Glomerular visceral epithelial cell (primary cell): ENCODE measurements around the gene NMNAT2.
"Not testable (repeated sequence)": the region's sequence is repeated elsewhere in the genome, so short reads cannot be mapped to it uniquely, and the experiment has no call there.

Experiments
- DNase-seq: peaks from one replicate; pipeline ENCODE4 v3.0.0-alpha.2; 2016; ENCODE audit errors: extremely low spot score

The NMNAT2 gene

DNA sequence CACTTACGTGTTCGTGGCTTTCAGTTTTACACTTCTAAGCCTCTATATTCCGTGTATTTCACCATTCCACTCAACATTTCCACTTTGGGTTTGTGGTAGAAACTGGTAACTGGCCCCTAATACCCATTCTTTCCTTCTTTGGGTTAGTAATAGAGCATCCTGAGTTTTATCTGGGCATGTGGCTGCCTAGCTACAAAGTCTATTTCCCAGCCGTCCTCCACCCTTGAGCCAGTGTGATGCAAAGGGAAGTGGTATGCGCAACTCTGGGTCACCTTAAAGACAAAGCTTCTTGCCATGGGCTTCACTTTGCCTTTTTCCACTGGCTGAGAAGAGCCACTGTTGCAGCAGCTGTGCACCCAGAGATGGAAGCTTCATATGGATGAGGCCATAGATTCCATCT, 158.3 kb downstream of the NMNAT2 start:
- DNase-seq = no peak

DNA sequence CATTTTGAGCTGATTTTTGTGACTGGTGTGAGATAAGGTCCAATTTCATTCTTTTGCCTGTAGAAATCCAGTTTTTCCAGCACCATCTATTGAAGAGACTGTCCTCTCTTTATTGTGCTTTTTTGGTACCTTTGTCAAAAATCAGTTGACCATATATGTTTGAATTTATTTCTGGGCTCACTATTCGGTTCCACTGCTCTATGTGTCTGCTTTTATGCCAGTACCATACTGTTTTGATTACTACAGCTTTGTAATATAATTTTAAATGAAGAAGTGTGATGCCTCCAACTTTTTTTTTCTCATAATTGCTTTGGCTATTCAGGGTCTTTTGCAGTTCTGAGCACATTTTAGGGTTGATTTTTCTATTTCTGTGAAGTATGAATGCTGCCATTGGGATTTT, 163.1 kb downstream of the NMNAT2 start:
- no peak for DNase-seq

DNA sequence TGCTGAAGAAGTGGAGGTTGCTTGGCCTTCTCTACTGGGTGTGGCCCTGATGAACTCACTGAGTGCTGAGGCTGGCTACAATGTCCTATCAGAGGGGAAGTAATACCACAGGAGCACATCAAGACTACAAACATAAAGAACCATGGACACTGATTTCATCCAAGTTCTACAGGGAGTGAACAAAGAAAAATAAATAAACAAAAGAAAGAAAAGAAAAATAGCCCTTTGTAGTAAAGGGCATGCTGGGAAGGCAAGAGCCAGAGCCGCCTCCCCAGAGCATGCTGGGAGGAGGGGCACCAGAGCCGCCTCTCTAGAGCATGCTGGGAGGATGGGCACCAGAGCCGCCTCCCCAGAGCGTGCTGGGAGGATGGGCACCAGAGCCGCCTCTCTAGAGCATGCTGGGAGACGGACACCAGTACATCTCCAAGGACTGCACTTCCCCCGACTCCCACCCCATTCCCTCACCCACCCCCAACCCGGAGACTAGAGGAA, 166.2 kb downstream of the NMNAT2 start:
- no peak for DNase-seq

DNA sequence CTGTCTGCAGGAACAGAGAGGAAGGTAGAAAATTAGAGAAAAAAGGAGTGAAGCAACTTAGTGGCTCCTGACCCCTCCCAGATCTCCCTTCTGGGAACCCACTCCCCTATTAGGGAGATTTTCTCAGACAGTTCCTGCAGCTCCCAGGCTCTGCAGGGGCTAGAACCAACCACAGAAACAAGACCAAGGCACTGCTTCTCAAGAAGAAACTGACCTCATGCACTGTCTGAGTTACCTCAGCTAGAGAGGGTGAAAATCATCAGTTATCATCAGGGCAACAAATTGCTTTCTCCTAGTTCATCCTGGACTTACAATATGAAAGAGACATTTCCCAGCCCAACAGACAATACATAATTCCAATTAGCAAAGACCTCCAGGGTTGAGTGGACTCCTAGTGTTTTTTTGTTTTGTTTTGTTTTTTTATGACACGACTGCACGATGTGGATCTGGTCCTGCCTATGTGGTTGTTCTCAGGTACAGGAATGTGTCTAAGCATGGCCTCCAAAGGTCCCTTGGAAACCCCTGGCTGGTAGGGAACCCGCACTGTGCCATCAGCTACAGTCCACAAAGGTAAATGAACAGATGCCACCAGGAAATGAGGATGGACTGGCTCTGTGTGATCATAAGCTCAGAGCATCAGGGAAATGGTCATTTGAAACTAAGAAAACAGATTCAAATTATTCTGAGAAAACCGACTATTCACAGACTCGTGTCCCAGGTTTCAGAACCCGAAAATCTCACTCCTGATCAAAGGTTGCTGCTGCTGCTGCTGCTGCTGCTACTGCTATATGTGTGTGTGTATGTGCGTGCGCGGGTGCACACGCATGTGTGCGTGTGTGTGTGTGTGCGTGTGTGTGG, 166.8 kb downstream of the NMNAT2 start:
- DNase-seq = no peak

DNA sequence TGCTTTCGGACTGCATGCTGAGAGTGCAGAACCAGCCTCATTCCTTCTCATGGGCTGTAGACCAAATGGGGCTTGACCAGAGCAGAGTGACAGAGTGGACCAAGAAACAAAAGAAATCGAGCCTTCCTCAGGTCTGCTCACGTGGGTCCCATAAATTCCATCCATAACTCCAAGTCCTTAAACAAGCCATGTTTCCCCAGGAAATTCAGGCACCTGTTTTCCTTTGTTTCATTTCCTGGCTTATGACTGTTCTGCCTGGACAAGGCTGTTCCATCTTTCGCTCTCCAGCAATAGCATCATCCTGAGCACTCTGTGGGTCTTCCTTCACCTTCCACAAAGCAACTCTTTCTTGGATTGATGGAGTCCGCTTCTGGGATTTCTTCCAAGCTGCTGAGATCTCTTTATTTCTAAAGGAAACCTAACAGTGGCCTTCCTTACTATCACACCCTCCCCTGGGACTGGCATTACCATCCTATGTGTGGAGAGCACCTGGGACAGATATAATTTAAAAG, 168.2 kb downstream of the NMNAT2 start:
- DNase-seq = no peak

DNA sequence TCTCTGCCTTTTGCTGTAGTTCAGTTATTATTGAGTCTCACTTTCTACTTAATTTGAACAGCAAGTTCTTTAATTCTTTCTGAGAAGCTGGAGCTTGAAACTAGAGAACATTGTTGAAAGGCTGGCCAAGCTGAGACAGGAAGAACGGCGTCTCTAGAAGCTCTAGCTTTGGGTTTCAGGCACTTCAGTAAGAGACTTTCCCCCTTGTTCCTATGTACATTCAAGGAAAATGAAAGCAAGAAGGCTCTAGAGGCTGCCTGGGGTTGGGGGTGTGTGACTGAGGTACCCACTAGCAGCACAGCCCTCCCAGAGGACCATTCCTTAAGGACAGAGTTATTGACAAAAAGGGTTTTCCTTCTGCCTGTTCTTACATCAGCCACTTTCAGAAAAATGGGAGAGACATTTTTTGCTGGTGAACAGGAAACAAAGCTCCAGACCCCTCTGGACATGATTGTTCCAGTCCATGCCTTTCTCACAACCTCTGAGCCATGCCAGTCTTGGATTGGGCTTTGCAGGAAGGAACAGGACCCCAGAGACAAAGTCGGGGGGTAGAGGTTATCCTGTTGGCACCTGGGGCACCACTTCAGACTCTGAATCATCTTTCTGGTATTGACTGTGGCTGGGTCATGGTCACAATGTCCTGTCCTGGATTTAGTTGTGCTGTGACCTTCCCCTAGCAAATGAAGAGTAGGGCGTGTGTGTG, 169.0 kb downstream of the NMNAT2 start:
- no peak for DNase-seq

DNA sequence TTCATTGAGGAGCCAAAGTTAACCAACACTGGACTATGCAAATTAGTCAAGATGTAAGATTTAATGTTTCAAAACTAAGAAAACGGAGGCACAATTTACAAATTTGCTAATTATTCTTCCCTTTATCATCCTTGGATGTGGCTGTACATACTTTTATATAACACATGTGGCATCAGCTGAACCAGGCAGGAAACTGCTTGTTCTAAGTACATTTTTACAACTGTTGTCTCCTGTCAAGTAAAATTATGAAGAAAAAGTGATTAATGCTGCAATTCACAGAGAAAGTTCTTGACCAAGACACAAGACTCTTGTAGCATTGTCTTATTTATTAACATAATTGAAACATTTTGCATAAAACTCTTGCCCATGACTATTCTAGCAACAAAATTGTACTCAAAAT, 170.2 kb downstream of the NMNAT2 start:
- DNase-seq = no peak

DNA sequence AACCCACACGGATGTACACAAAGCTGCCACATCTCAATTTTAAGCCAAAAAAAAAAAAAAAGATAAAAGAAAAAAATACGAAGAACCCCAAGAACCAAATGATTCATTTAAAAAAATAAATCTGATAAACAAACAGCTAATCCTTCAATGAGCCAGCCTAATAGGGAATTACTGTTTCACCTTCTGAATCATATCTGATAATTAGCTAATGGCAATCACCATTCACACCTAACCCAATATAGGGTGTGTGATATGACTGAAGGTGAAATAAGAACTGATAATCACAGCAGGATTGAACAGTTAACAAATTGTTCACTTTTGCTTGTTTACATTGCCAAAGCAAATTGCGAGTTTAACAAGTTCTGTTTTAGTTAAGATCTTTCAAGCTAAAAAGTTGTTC, 170.7 kb downstream of the NMNAT2 start:
- DNase-seq = no peak

DNA sequence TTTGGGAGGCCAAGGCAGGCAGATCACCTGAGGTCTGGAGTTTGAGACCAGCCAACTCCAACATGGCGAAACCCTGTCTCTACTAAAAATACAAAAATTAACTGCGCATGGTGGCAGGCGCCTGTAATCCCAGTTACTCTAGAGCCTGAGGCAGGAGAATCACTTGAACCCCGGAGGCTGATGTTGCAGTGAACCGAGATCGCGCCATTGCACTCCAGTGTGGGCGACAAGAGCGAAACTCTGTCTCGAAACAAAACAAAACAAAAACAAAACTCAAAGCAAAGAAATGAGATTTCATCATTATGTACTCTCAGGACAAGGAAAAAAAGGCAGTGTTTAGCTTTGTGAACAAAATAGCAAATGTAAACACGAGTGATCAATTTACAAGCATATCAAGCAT, 171.1 kb downstream of the NMNAT2 start:
- DNase-seq = no peak

DNA sequence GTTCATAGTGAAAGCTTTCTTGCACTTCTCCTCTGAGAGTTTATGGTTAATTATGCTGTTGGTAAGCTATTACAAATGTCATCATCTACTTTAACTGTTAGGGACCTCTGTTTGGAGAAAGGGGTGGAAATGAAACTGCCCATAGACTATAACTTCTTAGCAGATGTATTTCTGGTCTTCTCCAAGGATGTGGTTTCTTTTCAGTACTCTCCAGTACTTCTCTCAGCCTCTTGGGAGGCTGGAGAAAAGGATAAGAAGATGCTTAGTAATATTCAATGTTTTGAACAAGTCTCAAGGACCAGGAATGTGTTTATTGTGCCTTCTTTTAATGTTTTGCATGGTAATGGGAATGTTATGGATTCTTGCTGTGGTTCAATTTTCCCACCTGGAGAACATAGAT, 171.7 kb downstream of the NMNAT2 start:
- DNase-seq = no peak

DNA sequence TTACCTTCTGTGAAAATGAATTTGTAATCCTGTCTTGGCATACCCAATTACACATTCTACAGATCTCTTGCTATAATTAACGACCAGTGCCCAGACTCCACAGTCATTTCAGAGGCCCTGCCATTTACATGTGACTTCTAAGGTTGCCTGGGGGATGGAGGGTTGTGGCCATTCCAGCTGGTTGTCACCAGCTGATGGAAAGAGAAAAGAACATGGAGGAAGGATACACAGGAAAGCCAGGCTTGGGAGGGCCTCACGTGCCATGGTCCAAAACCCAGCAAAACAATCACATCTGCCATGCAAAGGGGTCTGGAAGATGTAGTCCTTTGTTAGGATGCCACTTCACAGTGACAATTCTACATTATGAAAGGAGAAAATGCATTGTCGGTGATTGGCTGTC, 172.8 kb downstream of the NMNAT2 start:
- DNase-seq = no peak

DNA sequence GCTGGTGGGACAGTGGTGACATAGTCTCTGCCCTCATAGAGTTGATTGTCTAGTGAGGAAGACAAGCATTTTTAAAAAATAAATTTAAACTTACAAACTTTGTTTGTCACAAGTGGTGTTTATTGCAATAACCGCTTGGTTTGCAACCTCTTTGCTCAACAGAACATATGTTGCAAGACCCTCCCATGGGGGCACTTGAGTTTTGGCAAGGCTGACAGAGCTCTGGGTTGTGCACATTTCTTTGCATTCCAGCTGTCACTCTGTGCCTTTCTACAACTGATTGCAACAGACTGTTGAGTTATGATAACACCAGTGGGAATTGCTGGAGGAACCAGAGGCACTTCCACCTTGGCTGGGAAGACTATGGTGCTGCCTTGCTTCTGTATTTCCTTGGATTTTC, 173.7 kb downstream of the NMNAT2 start:
- no peak for DNase-seq

DNA sequence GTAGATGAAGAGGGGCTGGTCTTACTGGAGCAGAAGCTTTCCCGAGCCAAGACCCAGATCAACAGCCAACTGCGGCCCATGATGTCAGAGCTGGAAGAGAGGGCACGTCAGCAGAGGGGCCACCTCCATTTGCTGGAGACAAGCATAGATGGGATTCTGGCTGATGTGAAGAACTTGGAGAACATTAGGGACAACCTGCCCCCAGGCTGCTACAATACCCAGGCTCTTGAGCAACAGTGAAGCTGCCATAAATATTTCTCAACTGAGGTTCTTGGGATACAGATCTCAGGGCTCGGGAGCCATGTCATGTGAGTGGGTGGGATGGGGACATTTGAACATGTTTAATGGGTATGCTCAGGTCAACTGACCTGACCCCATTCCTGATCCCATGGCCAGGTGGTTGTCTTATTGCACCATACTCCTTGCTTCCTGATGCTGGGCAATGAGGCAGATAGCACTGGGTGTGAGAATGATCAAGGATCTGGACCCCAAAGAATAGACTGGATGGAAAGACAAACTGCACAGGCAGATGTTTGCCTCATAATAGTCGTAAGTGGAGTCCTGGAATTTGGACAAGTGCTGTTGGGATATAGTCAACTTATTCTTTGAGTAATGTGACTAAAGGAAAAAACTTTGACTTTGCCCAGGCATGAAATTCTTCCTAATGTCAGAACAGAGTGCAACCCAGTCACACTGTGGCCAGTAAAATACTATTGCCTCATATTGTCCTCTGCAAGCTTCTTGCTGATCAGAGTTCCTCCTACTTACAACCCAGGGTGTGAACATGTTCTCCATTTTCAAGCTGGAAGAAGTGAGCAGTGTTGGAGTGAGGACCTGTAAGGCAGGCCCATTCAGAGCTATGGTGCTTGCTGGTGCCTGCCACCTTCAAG, 174.8 kb downstream of the NMNAT2 start:
- no peak for DNase-seq

DNA sequence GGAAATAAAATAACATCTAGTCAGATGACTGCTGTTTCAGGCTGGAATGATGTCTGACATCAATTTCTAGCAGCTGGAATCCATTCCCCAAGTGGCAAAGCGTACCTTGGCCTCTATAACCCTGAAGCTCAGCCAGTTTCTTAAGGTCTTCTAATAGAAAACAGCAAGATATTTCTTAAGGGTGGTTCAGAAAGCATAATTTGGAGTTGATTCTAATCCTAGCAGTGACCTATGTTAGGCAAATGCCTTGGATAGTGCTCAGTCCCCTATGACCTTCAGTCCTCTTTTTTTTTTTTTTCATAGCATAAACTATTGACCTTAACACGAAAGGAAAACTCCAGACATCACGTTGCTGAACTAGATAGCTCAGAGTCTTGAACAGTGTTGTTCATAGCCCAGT, 175.6 kb downstream of the NMNAT2 start:
- no peak for DNase-seq

DNA sequence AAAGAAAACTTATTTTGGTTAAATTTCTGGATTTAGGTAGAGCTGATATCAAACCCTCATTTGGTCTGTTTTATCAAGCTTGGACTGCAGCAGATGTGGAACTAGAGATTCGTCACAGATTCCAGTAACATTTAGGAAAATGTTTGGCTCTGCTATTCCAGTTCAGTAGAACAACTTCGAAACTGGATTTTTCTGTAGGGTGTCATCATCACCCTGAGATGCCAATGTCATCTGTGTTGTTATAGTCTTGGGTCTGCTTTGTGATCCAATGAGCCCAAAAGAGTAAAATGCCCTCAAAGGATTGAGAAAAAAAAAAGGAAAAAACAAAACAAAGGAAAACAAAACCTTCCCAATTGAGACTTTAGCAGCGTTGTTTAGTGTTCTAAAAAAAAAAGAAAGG, 176.7 kb downstream of the NMNAT2 start:
- no peak for DNase-seq

DNA sequence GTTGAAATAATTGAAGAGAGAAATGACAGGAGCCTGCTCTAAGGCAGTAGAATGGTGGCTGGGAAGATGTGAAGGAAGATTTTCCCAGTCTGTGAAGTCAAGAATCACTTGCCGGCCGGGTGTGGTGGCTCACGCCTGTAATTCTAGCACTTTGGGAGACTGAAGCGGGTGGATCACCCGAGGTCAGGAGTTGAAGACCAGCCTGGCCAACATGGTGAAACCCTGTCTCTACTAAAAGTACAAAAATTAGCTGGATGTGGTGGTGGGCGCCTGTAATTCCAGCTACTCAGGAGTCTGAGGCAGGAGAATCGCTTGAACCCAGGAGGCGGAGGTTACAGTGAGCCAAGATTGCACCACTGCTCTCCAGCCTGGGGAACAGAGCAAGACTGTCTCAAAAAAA, 177.3 kb downstream of the NMNAT2 start:
- DNase-seq = not testable (repeated sequence)

DNA sequence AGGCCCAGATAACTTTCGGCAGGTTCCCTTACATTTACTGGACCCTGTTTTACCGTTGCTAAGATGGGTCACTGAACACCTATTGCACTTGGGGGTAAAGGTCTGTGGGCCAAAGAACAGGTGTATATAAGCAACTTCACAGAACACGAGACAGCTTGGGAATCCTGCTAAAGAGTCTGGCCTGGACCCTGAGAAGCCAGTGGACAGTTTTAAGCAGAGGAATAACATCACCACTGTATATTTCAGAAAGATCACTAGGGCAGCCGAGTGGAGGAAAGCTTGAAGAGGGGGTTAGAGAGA, 177.7 kb downstream of the NMNAT2 start:
- DNase-seq = no peak

DNA sequence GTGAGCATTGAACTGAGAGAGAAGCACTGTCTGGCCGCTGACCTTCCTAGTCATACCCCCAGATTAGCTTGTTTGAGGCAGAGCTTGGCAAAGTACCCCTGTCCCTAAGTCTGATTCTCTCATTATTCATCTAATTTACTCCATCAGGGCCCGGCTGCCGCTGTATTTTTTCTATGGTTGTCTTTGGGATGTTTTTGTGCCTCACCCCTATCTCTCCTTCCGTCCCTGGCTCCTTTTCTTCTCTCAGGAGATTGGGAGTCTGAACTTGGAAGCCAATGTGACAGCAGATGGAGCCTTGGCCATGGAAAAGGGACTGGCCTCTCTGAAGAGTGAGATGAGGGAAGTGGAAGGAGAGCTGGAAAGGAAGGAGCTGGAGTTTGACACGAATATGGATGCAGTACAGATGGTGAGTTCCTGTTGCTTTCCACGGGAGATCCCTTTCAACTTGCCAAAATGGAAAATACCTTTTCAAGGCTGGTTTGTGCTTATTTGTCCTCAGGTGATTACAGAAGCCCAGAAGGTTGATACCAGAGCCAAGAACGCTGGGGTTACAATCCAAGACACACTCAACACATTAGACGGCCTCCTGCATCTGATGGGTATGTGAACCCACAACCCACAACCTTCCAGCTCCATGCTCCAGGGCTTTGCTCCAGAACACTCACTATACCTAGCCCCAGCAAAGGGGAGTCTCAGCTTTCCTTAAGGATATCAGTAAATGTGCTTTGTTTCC, 178.2 kb downstream of the NMNAT2 start:
- DNase-seq = no peak

DNA sequence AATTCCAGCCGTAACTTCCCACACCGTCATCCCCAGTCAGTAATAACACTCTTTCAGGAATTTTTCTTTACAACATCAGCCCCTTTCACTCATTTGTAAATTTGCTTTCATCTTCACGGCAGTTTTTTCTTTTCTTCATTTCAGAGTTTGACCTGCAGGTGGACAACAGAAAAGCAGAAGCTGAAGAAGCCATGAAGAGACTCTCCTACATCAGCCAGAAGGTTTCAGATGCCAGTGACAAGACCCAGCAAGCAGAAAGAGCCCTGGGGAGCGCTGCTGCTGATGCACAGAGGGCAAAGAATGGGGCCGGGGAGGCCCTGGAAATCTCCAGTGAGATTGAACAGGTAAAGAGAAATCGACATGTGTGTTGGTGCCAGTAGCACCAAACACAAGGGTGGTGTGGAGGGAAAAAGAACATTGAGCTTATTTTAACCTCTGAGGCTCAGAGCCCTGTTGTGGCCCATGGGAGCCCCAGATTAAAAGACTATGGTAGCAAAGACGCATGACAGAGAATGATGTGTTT, 178.9 kb downstream of the NMNAT2 start:
- DNase-seq = no peak

DNA sequence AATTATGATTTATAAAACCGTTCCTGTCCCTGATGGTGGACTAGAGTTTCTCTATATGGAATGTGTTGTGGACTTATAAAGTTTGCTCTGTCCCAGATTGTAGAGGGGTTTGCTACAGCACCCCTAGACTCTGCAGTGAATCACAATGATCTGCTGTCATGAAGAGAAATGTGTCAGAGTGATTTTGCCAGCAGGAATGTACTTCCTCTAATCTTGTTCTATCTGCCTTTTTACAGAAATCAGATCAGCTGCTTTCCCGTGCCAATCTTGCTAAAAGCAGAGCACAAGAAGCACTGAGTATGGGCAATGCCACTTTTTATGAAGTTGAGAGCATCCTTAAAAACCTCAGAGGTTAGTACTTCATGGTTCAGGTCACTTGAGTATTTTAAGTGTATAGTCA, 180.1 kb downstream of the NMNAT2 start:
- DNase-seq = peak; percentile 46

DNA sequence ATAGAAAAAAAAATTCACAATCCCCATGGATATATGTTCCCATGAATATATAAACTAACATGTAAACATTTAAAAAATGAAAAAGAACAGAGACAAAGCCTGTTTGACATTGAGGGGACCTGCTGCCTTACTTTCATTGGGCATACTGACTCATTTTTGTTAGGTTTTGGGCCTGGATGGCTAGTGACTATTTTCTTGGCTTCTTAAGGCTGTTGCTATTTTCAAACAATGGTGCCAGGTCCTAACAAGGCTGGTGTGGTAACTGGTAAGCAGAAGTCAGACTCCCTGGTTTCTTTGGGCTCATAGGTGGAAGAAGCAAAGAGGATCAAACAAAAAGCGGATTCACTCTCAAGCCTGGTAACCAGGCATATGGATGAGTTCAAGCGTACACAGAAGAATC, 181.1 kb downstream of the NMNAT2 start:
- no peak for DNase-seq
